Neural cell (in vitro differentiated cells): ENCODE data around the gene EPAS1. TPM values are rescaled to one million over a fixed set of nuclear protein-coding genes. Genes with fewer than 3 reads are reported as not detected.

Experiments
- H2AFZ ChIP-seq: fragments of 200-600, 300-800 bp; sonication (generic), shearing (Covaris generic); 2 replicates; pipeline ENCODE4 v1.6.0; 2014; ENCODE audit warnings: low read depth, mild to moderate bottlenecking, antibody characterized with exemption, low read length, moderate library complexity
- H3F3A ChIP-seq: fragments of 200-600 bp; shearing (Covaris generic); 2 replicates; pipeline ENCODE4 v1.6.1; 2016; ENCODE audit warnings: mild to moderate bottlenecking, moderate library complexity, mixed read lengths, antibody characterized with exemption, low read length; ENCODE audit not compliant: insufficient read depth, poor library complexity, severe bottlenecking
- H3K27ac ChIP-seq: fragments of 200-600, 300-800 bp; sonication (generic), shearing (Covaris generic); 2 replicates; pipeline ENCODE4 v1.5.1; 2014; ENCODE audit warnings: mild to moderate bottlenecking, low read length, moderate library complexity
- H3K27me3 ChIP-seq: fragments of 300-800, 200-600 bp; sonication (generic), shearing (Covaris generic); 2 replicates; pipeline ENCODE4 v1.6.0; 2014; ENCODE audit warnings: mild to moderate bottlenecking, low read depth, low read length, moderate library complexity; ENCODE audit not compliant: insufficient read depth
- H3K36me3 ChIP-seq: fragments of 300-800, 200-600 bp; sonication (generic), shearing (Covaris generic); 2 replicates; pipeline ENCODE4 v1.5.1; 2014; ENCODE audit warnings: mild to moderate bottlenecking, antibody characterized with exemption, low read length, moderate library complexity; ENCODE audit not compliant: insufficient read depth
- H3K4me2 ChIP-seq: fragments of 300-800, 200-600 bp; sonication (generic), shearing (Covaris generic); 2 replicates; pipeline ENCODE4 v1.6.0; 2014; ENCODE audit warnings: mild to moderate bottlenecking, low read length
- H3K4me3 ChIP-seq: fragments of 300-800, 200-600 bp; sonication (generic), shearing (Covaris generic); 2 replicates; pipeline ENCODE4 v1.5.1; 2014; ENCODE audit warnings: mild to moderate bottlenecking, low read length, moderate library complexity
- H3K79me2 ChIP-seq: fragments of 200-600 bp; shearing (Covaris generic); replicated peaks from 2 replicates; pipeline ENCODE4 v1.6.0; 2014; ENCODE audit warnings: mild to moderate bottlenecking, low read length, moderate library complexity; ENCODE audit not compliant: insufficient read depth
- H3K9ac ChIP-seq: fragments of 300-800, 200-600 bp; sonication (generic), shearing (Covaris generic); 2 replicates; pipeline ENCODE4 v1.6.1; 2016; ENCODE audit warnings: mild to moderate bottlenecking, low read length, mixed read lengths
- H3K9me2 ChIP-seq: fragments of 200-600 bp; shearing (Covaris generic); 2 replicates; pipeline ENCODE4 v1.6.1; 2016; ENCODE audit warnings: mild to moderate bottlenecking, low read length, mixed read lengths; ENCODE audit not compliant: insufficient read depth
- H3K9me3 ChIP-seq: fragments of 200-600, 300-800 bp; sonication (generic), shearing (Covaris generic); 2 replicates; pipeline ENCODE4 v1.6.1; 2016; ENCODE audit warnings: mild to moderate bottlenecking, mixed run types, low read length, moderate library complexity, mixed read lengths
- H4K20me1 ChIP-seq: fragments of 200-600 bp; shearing (Covaris generic); 2 replicates; pipeline ENCODE4 v1.6.1; 2016; ENCODE audit warnings: mild to moderate bottlenecking, mixed run types; ENCODE audit not compliant: insufficient read depth
- CTCF ChIP-seq: fragments of 450-650 bp; IDR thresholded peaks from 2 replicates; pipeline ENCODE4 v1.5.1; 2014; ENCODE audit warnings: antibody characterized with exemption, mild to moderate bottlenecking, moderate library complexity; ENCODE audit not compliant: poor library complexity, severe bottlenecking
- EP300 ChIP-seq: fragments of 450-650 bp; conservative IDR thresholded peaks from 2 replicates; pipeline ENCODE4 v1.6.1; 2014; ENCODE audit warnings: antibody characterized with exemption, mild to moderate bottlenecking, moderate library complexity; ENCODE audit not compliant: poor library complexity, severe bottlenecking
- EZH2 ChIP-seq: fragments of 200-600, 300-800 bp; shearing (Covaris generic), sonication (generic); IDR thresholded peaks from 2 replicates; pipeline ENCODE4 v1.6.1; 2014; ENCODE audit warnings: antibody characterized with exemption, low read length, borderline replicate concordance, mild to moderate bottlenecking; ENCODE audit not compliant: insufficient read depth, poor library complexity, severe bottlenecking
- MXI1 ChIP-seq: fragments of 450-650 bp; conservative IDR thresholded peaks from 2 replicates; pipeline ENCODE4 v1.6.1; 2014; ENCODE audit warnings: antibody characterized with exemption, mild to moderate bottlenecking; ENCODE audit not compliant: poor library complexity, severe bottlenecking
- POLR2AphosphoS5 ChIP-seq: IDR thresholded peaks from 2 replicates; pipeline ENCODE4 v1.6.1; 2012
- RAD21 ChIP-seq: fragments of 450-650 bp; conservative IDR thresholded peaks from 2 replicates; pipeline ENCODE4 v1.6.1; 2014; ENCODE audit warnings: antibody characterized with exemption, mild to moderate bottlenecking, moderate library complexity
- REST ChIP-seq: IDR thresholded peaks from 2 replicates; pipeline ENCODE4 v1.6.1; 2012; ENCODE audit warnings: borderline replicate concordance
- SMC3 ChIP-seq: fragments of 450-650 bp; conservative IDR thresholded peaks from 2 replicates; pipeline ENCODE4 v1.6.1; 2014; ENCODE audit warnings: antibody characterized with exemption, mild to moderate bottlenecking, moderate library complexity; ENCODE audit not compliant: poor library complexity
- TAF1 ChIP-seq: IDR thresholded peaks from 2 replicates; pipeline ENCODE4 v1.6.1; 2012; ENCODE audit warnings: low read depth
- polyA plus RNA-seq: library from polyadenylated mRNA; depleted of rRNA; stranded (reverse); fragments of >200 nt; gene quantifications from 2 replicates; pipeline ENCODE4 v1.2.3, GENCODE V29; 2014

EPAS1 gene
- polyA plus RNA-seq, 1 donor from 2014 or later: not detected

- TF ChIP-seq RAD21 (no peak), EP300 (no peak), SMC3 (no peak), CTCF (no peak), TAF1 (no peak), REST (no peak), MXI1 (no peak), EZH2 (no peak)
- Histone ChIP-seq H3K9me3 (no peaks in the 10 kb centered on the region), H3K4me3 (no peak overlapping the region), H3K36me3 (no peaks in the 10 kb centered on the region), H3K9ac (no peak overlapping the region), H3K79me2 (no peaks in the 10 kb centered on the region), H3K27me3 (no peaks in the 10 kb centered on the region), H2AFZ (no peak overlapping the region), H3F3A (no peaks in the 10 kb centered on the region), H3K27ac (no peak overlapping the region), H3K4me2 (no peak overlapping the region), H4K20me1 (no peaks in the 10 kb centered on the region), H3K9me2 (no peaks in the 10 kb centered on the region)
Observed at GRCh38 chr2:46284796-46285195, 12.4 kb upstream of the EPAS1 start.

- H3K27ac ChIP-seq: no peak overlapping the region
- no peaks in the 10 kb centered on the region for H3K9me3 ChIP-seq
Observed at GRCh38 chr2:46286715-46287114, 10.5 kb upstream of the EPAS1 start.

More at GRCh38 chr2:46286715-46287114, 10.5 kb upstream of the EPAS1 start:
- Histone ChIP-seq H3K9me2 (no peaks in the 10 kb centered on the region), H3F3A (no peaks in the 10 kb centered on the region), H2AFZ (no peak overlapping the region), H3K9ac (no peak overlapping the region), H3K79me2 (no peaks in the 10 kb centered on the region), H4K20me1 (no peaks in the 10 kb centered on the region), H3K4me3 (no peak overlapping the region), H3K36me3 (no peaks in the 10 kb centered on the region), H3K27me3 (no peaks in the 10 kb centered on the region), H3K4me2 (no peak overlapping the region)
- TF ChIP-seq REST (no peak), EP300 (no peak), SMC3 (no peak), POLR2AphosphoS5 (no peak), EZH2 (no peak), MXI1 (no peak), CTCF (no peak), RAD21 (no peak), TAF1 (no peak)
